H1 (cell line): ENCODE measurements around the gene SNX2. TPM values are rescaled to one million over a fixed set of nuclear protein-coding genes. Genes with fewer than 3 reads are reported as not detected.

Source experiments
- CTCF ChIA-PET: fragments of 300-600 bp; sonication (Branson Sonifier 250); formaldehyde crosslinking; loops from one replicate; lab custom pipeline; 2021; ENCODE audit not compliant: partially characterized antibody; lab: Charles Lee
- POLR2A ChIA-PET: fragments of 300-600 bp; sonication (Branson Sonifier 250); formaldehyde crosslinking; loops from one replicate; lab custom pipeline; 2021; ENCODE audit warnings: inconsistent platforms; ENCODE audit not compliant: partially characterized antibody; lab: Charles Lee
- DNase-seq, 2 experiments: peaks; one replicate each; pipeline versions ENCODE4 v3.0.0 to v3.0.0-alpha.2; 2010 to 2022; ENCODE audit warnings: low spot score in 2 of 2, low read depth in 1 of 2, mixed read lengths in 1 of 2
- FAIRE-seq: peaks from 2 replicates; lab custom pipeline; 2011; peaks lifted over from hg19 to GRCh38; lab: Jason Lieb, UNC
- H2AFZ ChIP-seq: 2 replicates; pipeline ENCODE4 v1.8.1; 2012; ENCODE audit warnings: low read length, inconsistent platforms
- H2AK5ac ChIP-seq: 2 replicates; pipeline ENCODE4 v1.6.1; 2013; ENCODE audit warnings: low read depth, low read length
- H2BK120ac ChIP-seq: replicated peaks from 2 replicates; pipeline ENCODE3; 2013; ENCODE audit warnings: low read depth, low read length, inconsistent platforms
- H2BK12ac ChIP-seq: 2 replicates; pipeline ENCODE4 v1.6.1; 2013; ENCODE audit warnings: low read depth, low read length
- H2BK15ac ChIP-seq: 2 replicates; pipeline ENCODE4 v1.6.1; 2013; ENCODE audit warnings: low read length
- H2BK20ac ChIP-seq: 2 replicates; pipeline ENCODE4 v1.6.1; 2013; ENCODE audit warnings: low read length
- H2BK5ac ChIP-seq: 2 replicates; pipeline ENCODE4 v1.6.1; 2013; ENCODE audit warnings: low read depth, low read length
- H3K14ac ChIP-seq: 2 replicates; pipeline ENCODE4 v1.6.1; 2013; ENCODE audit warnings: inconsistent platforms; ENCODE audit not compliant: insufficient read length
- H3K18ac ChIP-seq: 2 replicates; pipeline ENCODE4 v1.6.1; 2013; ENCODE audit warnings: low read length; ENCODE audit errors: extremely low read depth
- H3K23ac ChIP-seq: 2 replicates; pipeline ENCODE4 v1.6.1; 2013; ENCODE audit warnings: inconsistent platforms; ENCODE audit not compliant: insufficient read length
- H3K23me2 ChIP-seq: 2 replicates; pipeline ENCODE4 v1.6.1; 2013; ENCODE audit warnings: low read depth, low read length
- H3K27ac ChIP-seq: 2 replicates; pipeline ENCODE4 v1.6.1; 2011; ENCODE audit warnings: low read depth, low read length, inconsistent platforms
- H3K27me3 ChIP-seq, 4 experiments: replicated peaks in 1 of 4; 1 replicate in 1 of 4; 2 replicates in 3 of 4; pipeline versions ENCODE4 v1.6.1 to v1.8.1; 2011 to 2013; ENCODE audit warnings: low read length in 3 of 4, mild to moderate bottlenecking in 3 of 4, inconsistent platforms in 2 of 4, mixed read lengths in 2 of 4, moderate library complexity in 1 of 4; ENCODE audit not compliant: control insufficient read depth in 3 of 4, insufficient read depth in 3 of 4; ENCODE audit errors: extremely low read depth in 1 of 4
- H3K36me3 ChIP-seq, 4 experiments: 2 replicates each; pipeline versions ENCODE4 v1.6.1 to v1.8.1; 2011 to 2013; ENCODE audit warnings: mild to moderate bottlenecking in 4 of 4, low read length in 3 of 4, moderate library complexity in 2 of 4, control low read depth in 1 of 4, inconsistent platforms in 1 of 4; ENCODE audit not compliant: insufficient read depth in 4 of 4, control insufficient read depth in 2 of 4
- H3K4ac ChIP-seq: replicated peaks from 2 replicates; pipeline ENCODE3; 2013; ENCODE audit warnings: low read length, low read depth, mixed read lengths, inconsistent platforms; ENCODE audit not compliant: insufficient read length
- H3K4me1 ChIP-seq, 4 experiments: replicated peaks in 1 of 4; 1 replicate in 1 of 4; 2 replicates in 3 of 4; pipeline versions ENCODE4 v1.6.1 to v1.8.1; 2011 to 2013; ENCODE audit warnings: low read length in 3 of 4, inconsistent platforms in 2 of 4, mixed read lengths in 1 of 4; ENCODE audit not compliant: insufficient read depth in 4 of 4, control insufficient read depth in 3 of 4
- H3K4me2 ChIP-seq, 2 experiments: 2 replicates each; pipeline versions ENCODE4 v1.6.1 to v1.8.1; 2011 to 2013; ENCODE audit warnings: low read depth in 2 of 2, low read length in 2 of 2, control low read depth in 1 of 2, inconsistent platforms in 1 of 2, mild to moderate bottlenecking in 1 of 2; ENCODE audit not compliant: insufficient read depth in 1 of 2
- H3K4me3 ChIP-seq, 4 experiments: fragments of 200-600, 300-600 bp in 1 of 4; sonication (generic), shearing (Covaris generic), sonication (Bioruptor Twin) in 1 of 4; 2 replicates each; pipeline versions ENCODE4 v1.5.1 to v1.8.1; 2011 to 2016; ENCODE audit warnings: low read length in 4 of 4, low read depth in 3 of 4, control low read depth in 2 of 4, inconsistent platforms in 2 of 4, mild to moderate bottlenecking in 2 of 4, mixed read lengths in 1 of 4, moderate library complexity in 1 of 4; ENCODE audit not compliant: insufficient read depth in 2 of 4; ENCODE audit errors: extremely low read depth in 1 of 4
- H3K56ac ChIP-seq: replicated peaks from 2 replicates; pipeline ENCODE3; 2013; ENCODE audit warnings: low read depth, mild to moderate bottlenecking, mixed read lengths, low read length, inconsistent platforms; ENCODE audit not compliant: insufficient read length
- H3K79me1 ChIP-seq: 2 replicates; pipeline ENCODE4 v1.6.1; 2013; ENCODE audit warnings: low read depth, low read length, control low read depth
- H3K79me2 ChIP-seq, 2 experiments: 2 replicates each; pipeline versions ENCODE4 v1.6.1 to v1.8.1; 2012 to 2013; ENCODE audit warnings: low read length in 2 of 2, mild to moderate bottlenecking in 2 of 2, inconsistent platforms in 1 of 2; ENCODE audit not compliant: insufficient read depth in 2 of 2, control insufficient read depth in 1 of 2
- H3K9ac ChIP-seq, 4 experiments: replicated peaks in 1 of 4; 1 replicate in 1 of 4; 2 replicates in 3 of 4; pipeline versions ENCODE4 v1.6.1 to v1.8.1; 2011 to 2013; ENCODE audit warnings: low read depth in 3 of 4, low read length in 3 of 4, control low read depth in 2 of 4, mild to moderate bottlenecking in 2 of 4, moderate library complexity in 2 of 4, inconsistent platforms in 1 of 4; ENCODE audit errors: extremely low read depth in 1 of 4
- H3K9me3 ChIP-seq, 2 experiments: 2 replicates each; pipeline versions ENCODE4 v1.6.1 to v1.8.1; 2012 to 2013; ENCODE audit warnings: mild to moderate bottlenecking in 2 of 2, moderate library complexity in 2 of 2, control low read depth in 1 of 2, inconsistent platforms in 1 of 2, low read depth in 1 of 2, low read length in 1 of 2, mixed read lengths in 1 of 2; ENCODE audit not compliant: insufficient read depth in 2 of 2
- H4K20me1 ChIP-seq, 2 experiments: replicated peaks in 1 of 2; 2 replicates each; pipeline versions ENCODE3 to v1.8.1; 2011 to 2013; ENCODE audit warnings: inconsistent platforms in 2 of 2, low read length in 2 of 2, mild to moderate bottlenecking in 1 of 2; ENCODE audit not compliant: insufficient read depth in 2 of 2, control insufficient read depth in 1 of 2
- H4K5ac ChIP-seq: 2 replicates; pipeline ENCODE4 v1.6.1; 2013; ENCODE audit warnings: low read length, low read depth, mixed read lengths, inconsistent platforms; ENCODE audit not compliant: insufficient read length
- H4K8ac ChIP-seq: 2 replicates; pipeline ENCODE4 v1.8.0; 2013; ENCODE audit warnings: mild to moderate bottlenecking, moderate library complexity, low read length, inconsistent platforms; ENCODE audit not compliant: insufficient read depth; ENCODE audit errors: extremely low read depth
- H4K91ac ChIP-seq: replicated peaks from 2 replicates; pipeline ENCODE3; 2013; ENCODE audit warnings: low read length, mixed read lengths, inconsistent platforms; ENCODE audit not compliant: insufficient read length
- CBX5 ChIP-seq: fragments of 300-800, 300-1000 bp; sonication (generic); IDR thresholded peaks from 2 replicates; pipeline ENCODE4 v1.7.1; 2016; ENCODE audit warnings: antibody characterized with exemption, low read length, low read depth
- SIN3A ChIP-seq, 2 experiments: IDR thresholded peaks in 1 of 2; conservative IDR thresholded peaks in 1 of 2; 2 replicates each; pipeline ENCODE4 v1.6.1; 2011 to 2012; ENCODE audit warnings: low read length in 2 of 2, improper control_type of control experiment in 1 of 2, low read depth in 1 of 2, mild to moderate bottlenecking in 1 of 2
- SP1 ChIP-seq: IDR thresholded peaks from 2 replicates; pipeline ENCODE4 v1.6.1; 2011; ENCODE audit warnings: low read depth, low read length
- TAF7 ChIP-seq: optimal IDR thresholded peaks from 2 replicates; pipeline ENCODE3; 2011; ENCODE audit warnings: low read depth, mild to moderate bottlenecking, inconsistent platforms, low read length, moderate library complexity, borderline replicate concordance
- WGBS, 2 experiments: shearing (Covaris generic) in 1 of 2; methylation state at CpG; one replicate each; pipeline versions ENCODE4 v1.1.6 to v1.1.7; 2013 to 2015; ENCODE audit warnings: low lambda C conversion rate in 2 of 2, mixed read lengths in 2 of 2, inconsistent platforms in 1 of 2, low coverage in 1 of 2, missing lambda C conversion rate in 1 of 2; ENCODE audit not compliant: insufficient replicate concordance in 2 of 2, insufficient coverage in 1 of 2, insufficient read length in 1 of 2; ENCODE audit errors: extremely low coverage in 1 of 2, missing lambda C conversion rate in 1 of 2; 5-methylcytosine and 5-hydroxymethylcytosine counted together
- polyA plus RNA-seq, 7 experiments: library from polyadenylated mRNA; depleted of rRNA in 3 of 7; stranded (reverse) in 5 of 7; unstranded in 2 of 7; fragments of >200 nt in 5 of 7; fragments of 200-250 nt in 2 of 7; gene quantifications; 1 replicate in 5 of 7; 2 replicates in 1 of 7; 4 replicates in 1 of 7; pipeline versions ENCODE4 v1.2.1 to v1.2.3, GENCODE V29; 2011 to 2013; ENCODE audit warnings: missing spikeins in 2 of 7, mixed read lengths in 2 of 7
- total RNA-seq: library from RNA; stranded (reverse); fragmentation: NEBNext Ultra II Directional; extraction: Animal tissue kit (Norgen Biotek cat#: 25700); gene quantifications from 2 replicates; pipeline ENCODE4 v1.2.1, GENCODE V29; 2021
- TF ChIP-seq, protein P1 (sequence below): IDR thresholded peaks from 2 replicates; pipeline ENCODE4 v1.6.1; 2012; ENCODE audit warnings: inconsistent platforms
- TF ChIP-seq, protein P2 (sequence below): IDR thresholded peaks from 2 replicates; pipeline ENCODE4 v1.6.1; 2012; ENCODE audit warnings: inconsistent platforms

Gene SNX2
- total and polyA plus RNA-seq, 2 of the 8 experiments (the other 6 are each of a cell fraction or from before 2014, with no cell fraction given) = 51.0 to 61.2 TPM

- Histone ChIP-seq H3K9me3 (no peaks in the 10 kb centered on the region; a peak in 1 of 4 replicates), H3K79me2 (peaks cover 0 to 65% of the 10 kb centered on the region in 2 experiments; a peak in 3 of 4 replicates), H3K23me2 (peaks cover 2% of the 10 kb centered on the region; the same call in 1 of the 2 replicates), H3K27me3 (no peaks in the 10 kb centered on the region), H3K4ac (no peak overlapping the region), H3K9ac (no peak overlapping the region), H2BK120ac (no peak overlapping the region), H3K56ac (no peak overlapping the region), H3K4me1 (peaks cover 0 to 5% (median 2%) of the 10 kb centered on the region in 4 experiments; a peak in 3 of 7 replicates), H3K4me3 (no peak overlapping the region), H3K27ac (no peak overlapping the region), H3K36me3 (no peaks in the 10 kb centered on the region; a peak in 1 of 8 replicates), H2AFZ (no peak overlapping the region), H2BK15ac (no peak overlapping the region), H3K23ac (no peak overlapping the region), H4K8ac (no peak overlapping the region), H4K5ac (no peak overlapping the region), H2BK5ac (no peak overlapping the region), H4K91ac (no peak overlapping the region), H2AK5ac (no peak overlapping the region), H2BK12ac (no peak overlapping the region), H2BK20ac (no peak overlapping the region), H3K14ac (no peak overlapping the region), H4K20me1 (no peaks in the 10 kb centered on the region), H3K79me1 (0 out of 2 replicates have a peak, but pooled peaks cover 2% of the 10 kb centered on the region), H3K4me2 (no peak overlapping the region), H3K18ac (no peak overlapping the region)
- no peak for TF ChIP-seq SIN3A (conservative IDR thresholded peaks at IDR 0.05 in 1 of 2, IDR thresholded peaks at IDR 0.05 in 1 of 2; ENCODE audit: low read depth in 1 of 2, low read length in 2 of 2)
- TF ChIP-seq, protein P1, sequence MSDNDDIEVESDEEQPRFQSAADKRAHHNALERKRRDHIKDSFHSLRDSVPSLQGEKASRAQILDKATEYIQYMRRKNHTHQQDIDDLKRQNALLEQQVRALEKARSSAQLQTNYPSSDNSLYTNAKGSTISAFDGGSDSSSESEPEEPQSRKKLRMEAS = no peak
- no peak for TF ChIP-seq CBX5
- no peak for TF ChIP-seq SP1
- no peak for TF ChIP-seq TAF7
- TF ChIP-seq, protein P2, sequence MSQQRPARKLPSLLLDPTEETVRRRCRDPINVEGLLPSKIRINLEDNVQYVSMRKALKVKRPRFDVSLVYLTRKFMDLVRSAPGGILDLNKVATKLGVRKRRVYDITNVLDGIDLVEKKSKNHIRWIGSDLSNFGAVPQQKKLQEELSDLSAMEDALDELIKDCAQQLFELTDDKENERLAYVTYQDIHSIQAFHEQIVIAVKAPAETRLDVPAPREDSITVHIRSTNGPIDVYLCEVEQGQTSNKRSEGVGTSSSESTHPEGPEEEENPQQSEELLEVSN = no peak
- ChIA-PET POLR2A (no interaction called here), CTCF (interaction anchor here (0.6 to 1.0 kb wide), 2 partner anchors 12 to 49 kb away, joined by 3 to 4 read pairs; no protein-coding TSS in a partner anchor)
- FAIRE-seq = no peak
- 85% methylated on average over 5 of the region's 5 CpGs; no CpG with 5 or more reads in 1 of the 2 experiments for WGBS, 2 experiments
- DNase-seq = no peak
These were observed 14.7 kb downstream of the SNX2 start for GRCh38 chr5:122789461-122790171.
